Fibroblast of upper back skin (primary cell): Measurements from ENCODE around the gene TAS2R38.
A peak's percentile ranks its signal among the peaks of the same experiment; 100 is the strongest.

ENCODE experiments used
- DNase-seq: peaks from one replicate; pipeline ENCODE4 v3.0.0-alpha.2; 2013

TAS2R38 gene

GRCh38 chr7:141975806-141976523, 2.4 kb upstream of the TAS2R38 start:
- DNase-seq: peak; percentile 28

GRCh38 chr7:141974831-141975230, 1.3 kb upstream of the TAS2R38 start:
- no peak for DNase-seq

GRCh38 chr7:141960687-141961422, 12.7 kb downstream of the TAS2R38 start:
- DNase-seq: no peak

GRCh38 chr7:141956084-141956483, 17.5 kb downstream of the TAS2R38 start:
- no peak for DNase-seq

GRCh38 chr7:141954334-141954733, 19.2 kb downstream of the TAS2R38 start:
- DNase-seq: no peak

GRCh38 chr7:141952461-141952860, 21.1 kb downstream of the TAS2R38 start:
- no peak for DNase-seq

- DNase-seq: no peak
These were observed 22.8 kb downstream of the TAS2R38 start for GRCh38 chr7:141950806-141951205.

- DNase-seq: no peak
These were observed 23.7 kb downstream of the TAS2R38 start for GRCh38 chr7:141949911-141950310.

- DNase-seq: no peak
These were observed 24.1 kb downstream of the TAS2R38 start for GRCh38 chr7:141949451-141949850.

GRCh38 chr7:141949021-141949420, 24.6 kb downstream of the TAS2R38 start:
- no peak for DNase-seq

- no peak for DNase-seq
These were observed 26.8 kb downstream of the TAS2R38 start, which contains the start of gene CLEC5A for GRCh38 chr7:141946796-141947195. Gene CLEC5A (minus strand): TSS chr7:141946974. CDS start chr7:141946292, 682 bp downstream.

- DNase-seq: peak; percentile 18
These were observed 28.2 kb downstream of the TAS2R38 start for GRCh38 chr7:141945356-141945755.

- DNase-seq: no peak
These were observed 28.8 kb downstream of the TAS2R38 start for GRCh38 chr7:141944811-141945210.

- DNase-seq: no peak
These were observed 29.7 kb downstream of the TAS2R38 start for GRCh38 chr7:141943846-141944245.

- no peak for DNase-seq
These were observed 32.5 kb downstream of the TAS2R38 start for GRCh38 chr7:141941075-141941474.

- no peak for DNase-seq
These were observed 43.4 kb downstream of the TAS2R38 start for GRCh38 chr7:141930211-141930610.

GRCh38 chr7:141928845-141929195, 44.8 kb downstream of the TAS2R38 start:
- no peak for DNase-seq

- DNase-seq: no peak
These were observed 45.3 kb downstream of the TAS2R38 start for GRCh38 chr7:141928146-141928844.
